ENCODE data around the gene IL17B. TPM values are rescaled to one million over a fixed set of nuclear protein-coding genes. Genes with fewer than 3 reads are reported as not detected.
A peak's percentile ranks its signal among the peaks of the same experiment; 100 is the strongest.

IL17B gene
- total and polyA plus RNA-seq, 11 donors, result 0.33 to 0.42 (median 0.35) TPM; not detected in 8

GRCh38 chr5:149353911-149354310 is 25.2 kb downstream of the IL17B start:
- TF ChIP-seq CTCF (IDR thresholded peaks at IDR 0.05), result no peak
- TF ChIP-seq POLR2A (IDR thresholded peaks at IDR 0.05), result no peak
- intact Hi-C loops (cut with DNase I), result loop anchor here in 1 of 10 donors (10.0 kb wide), 1 partner anchor 229 kb away; no protein-coding TSS in a partner anchor
- no peaks in the 10 kb centered on the region for H3K9me3 ChIP-seq
- peaks cover 0 to 23% (median 12%) of the 10 kb centered on the region in 12 donors for H3K4me1 ChIP-seq
- no peak for DNase-seq
- no peak overlapping the region for H3K27ac ChIP-seq
- H3K36me3 ChIP-seq, result peaks cover 2 to 68% (median 64%) of the 10 kb centered on the region in 9 donors
- no peak for ATAC-seq
- H3K27me3 ChIP-seq, result no peaks in the 10 kb centered on the region
- no peak overlapping the region for H3K4me3 ChIP-seq
- WGBS, 4 donors, result 92 to 95% (median 93%) methylated on average over 2 of the region's 2 CpGs

- peaks cover 2 to 82% (median 81%) of the 10 kb centered on the region in 9 donors for H3K36me3 ChIP-seq
- 43 to 62% (median 49%) methylated on average over 4 of the region's 4 CpGs for WGBS, 4 donors
- peak overlapping the region in 7 of 12 donors; percentile 7 to 51 (median 33) for H3K27ac ChIP-seq
- no peaks in the 10 kb centered on the region for H3K27me3 ChIP-seq
- DNase-seq, result no peak
- no peak for ATAC-seq
- H3K4me1 ChIP-seq, result peaks cover 0 to 25% (median 5%) of the 10 kb centered on the region in 12 donors
- intact Hi-C loops (cut with DNase I), result loop anchor here in 1 of 10 donors (10.0 kb wide), 1 partner anchor 227 kb away; no protein-coding TSS in a partner anchor
- no peak for TF ChIP-seq POLR2A (IDR thresholded peaks at IDR 0.05)
- no peak for TF ChIP-seq CTCF (IDR thresholded peaks at IDR 0.05)
- H3K4me3 ChIP-seq, result no peak overlapping the region
- no peaks in the 10 kb centered on the region for H3K9me3 ChIP-seq
These were observed 26.9 kb downstream of the IL17B start for GRCh38 chr5:149352169-149352568.

- no peak for TF ChIP-seq POLR2A (IDR thresholded peaks at IDR 0.05)
- TF ChIP-seq CTCF (IDR thresholded peaks at IDR 0.05), result no peak
- 84 to 90% (median 87%) methylated on average over 4 of the region's 4 CpGs for WGBS, 4 donors
- Histone ChIP-seq H3K4me1 (peaks cover 0 to 44% (median 15%) of the 10 kb centered on the region in 12 donors), H3K9me3 (no peaks in the 10 kb centered on the region), H3K36me3 (peaks cover 2 to 73% (median 67%) of the 10 kb centered on the region in 9 donors), H3K27ac (peak overlapping the region in 2 of 12 donors; percentile 26 to 61), H3K4me3 (no peak overlapping the region), H3K27me3 (no peaks in the 10 kb centered on the region)
- intact Hi-C loops (cut with DNase I), result loop anchor here in 3 of 10 donors (5.0 to 10.0 kb wide), 3 partner anchors 62 to 215 kb away; no protein-coding TSS in a partner anchor
- ATAC-seq (no peak), DNase-seq (no peak)
These were observed 29.7 kb downstream of the IL17B start for GRCh38 chr5:149349382-149349781.

- Histone ChIP-seq H3K27me3 (no peaks in the 10 kb centered on the region), H3K36me3 (peaks cover 2 to 65% (median 59%) of the 10 kb centered on the region in 9 donors), H3K27ac (peak overlapping the region in 5 of 12 donors; percentile 5 to 61 (median 25)), H3K9me3 (no peaks in the 10 kb centered on the region), H3K4me1 (peaks cover 0 to 52% (median 18%) of the 10 kb centered on the region in 12 donors), H3K4me3 (peak overlapping the region in 1 of 12 donors; percentile 6)
- ATAC-seq, result no peak
- no peak for DNase-seq
- intact Hi-C loops (cut with DNase I), result loop anchor here in 3 of 10 donors (5.0 to 10.0 kb wide), 3 partner anchors 61 to 214 kb away; no protein-coding TSS in a partner anchor
- no peak for TF ChIP-seq POLR2A (IDR thresholded peaks at IDR 0.05)
- no peak for TF ChIP-seq CTCF (IDR thresholded peaks at IDR 0.05)
- 54 to 76% (median 65%) methylated on average over 1 of the region's 1 CpG for WGBS, 4 donors
These were observed 30.6 kb downstream of the IL17B start for GRCh38 chr5:149348518-149348917.

Data from heart left ventricle (tissue), 16 donors.